CD8-positive, alpha-beta memory T cell (primary cell): ENCODE data around the gene JTB. TPM values are rescaled to one million over a fixed set of nuclear protein-coding genes. Genes with fewer than 3 reads are reported as not detected.

Source experiments
- CTCF ChIA-PET: fragments of 350-600 bp; sonication (Branson Sonifier 250); formaldehyde crosslinking; loops from one replicate; lab custom pipeline; 2021; ENCODE audit warnings: antibody characterized with exemption; lab: Charles Lee
- POLR2A ChIA-PET: fragments of 350-600 bp; sonication (Branson Sonifier 250); formaldehyde crosslinking; loops from one replicate; lab custom pipeline; 2021; ENCODE audit warnings: antibody characterized with exemption; lab: Charles Lee
- DNase-seq, 5 donors: peaks; one replicate each; pipeline versions ENCODE4 v3.0.0 to v3.0.0-alpha.2; 2020 to 2022; ENCODE audit warnings: mixed read lengths in 1 of 5
- H3K27ac ChIP-seq: one replicate; pipeline ENCODE4 v1.7.0; 2013; ENCODE audit warnings: low read depth, mild to moderate bottlenecking, low read length, moderate library complexity
- H3K27me3 ChIP-seq: 2 replicates; pipeline ENCODE4 v1.7.0; 2013; ENCODE audit warnings: low read length, mild to moderate bottlenecking; ENCODE audit not compliant: insufficient read depth, poor library complexity, severe bottlenecking
- H3K36me3 ChIP-seq: 2 replicates; pipeline ENCODE4 v1.7.0; 2013; ENCODE audit warnings: mild to moderate bottlenecking, low read length, moderate library complexity; ENCODE audit not compliant: insufficient read depth
- H3K4me1 ChIP-seq: 2 replicates; pipeline ENCODE4 v1.7.0; 2013; ENCODE audit warnings: mild to moderate bottlenecking, low read length, moderate library complexity; ENCODE audit not compliant: insufficient read depth
- H3K4me3 ChIP-seq: 2 replicates; pipeline ENCODE4 v1.7.0; 2013; ENCODE audit warnings: mild to moderate bottlenecking, low read length
- H3K9me3 ChIP-seq: 2 replicates; pipeline ENCODE4 v1.7.0; 2013; ENCODE audit warnings: mild to moderate bottlenecking, low read length
- H3K27ac Mint-ChIP-seq, 8 donors: one replicate each; pipeline ENCODE4 v1.8.0; 2020 to 2021; ENCODE audit warnings: mixed read lengths in 8 of 8, mild to moderate bottlenecking in 6 of 8, inconsistent platforms in 3 of 8, moderate library complexity in 3 of 8
- H3K27me3 Mint-ChIP-seq, 2 donors: one replicate each; pipeline ENCODE4 v1.8.0; 2020 to 2021; ENCODE audit warnings: mixed read lengths in 2 of 2, mild to moderate bottlenecking in 1 of 2, moderate library complexity in 1 of 2
- H3K36me3 Mint-ChIP-seq, 3 donors: one replicate each; pipeline ENCODE4 v1.8.0; 2020 to 2021; ENCODE audit warnings: mixed read lengths in 3 of 3, inconsistent platforms in 1 of 3, mild to moderate bottlenecking in 1 of 3
- H3K4me1 Mint-ChIP-seq, 3 donors: one replicate each; pipeline ENCODE4 v1.8.0; 2020 to 2021; ENCODE audit warnings: mixed read lengths in 3 of 3, inconsistent platforms in 1 of 3, mild to moderate bottlenecking in 1 of 3
- H3K4me3 Mint-ChIP-seq, 7 donors: one replicate each; pipeline ENCODE4 v1.8.0; 2020 to 2021; ENCODE audit warnings: mixed read lengths in 7 of 7, mild to moderate bottlenecking in 6 of 7, moderate library complexity in 4 of 7, inconsistent platforms in 2 of 7
- H3K9me3 Mint-ChIP-seq, 5 donors: one replicate each; pipeline ENCODE4 v1.8.0; 2020 to 2022; ENCODE audit warnings: mixed read lengths in 5 of 5, mild to moderate bottlenecking in 3 of 5, moderate library complexity in 2 of 5, inconsistent platforms in 1 of 5
- polyA plus RNA-seq: library from polyadenylated mRNA; unstranded; fragments of 300-500 nt; fragmentation: Illumina TruSeq; gene quantifications from one replicate; pipeline ENCODE4 v1.2.3, GENCODE V29; 2021
- total RNA-seq, 2 experiments: library from RNA; stranded (reverse); gene quantifications; one replicate each; pipeline ENCODE4 v1.2.3, GENCODE V29; 2021

JTB gene
- total and polyA plus RNA-seq, 3 experiments from 2014 or later: 232 to 351 (median 239) TPM

DNA sequence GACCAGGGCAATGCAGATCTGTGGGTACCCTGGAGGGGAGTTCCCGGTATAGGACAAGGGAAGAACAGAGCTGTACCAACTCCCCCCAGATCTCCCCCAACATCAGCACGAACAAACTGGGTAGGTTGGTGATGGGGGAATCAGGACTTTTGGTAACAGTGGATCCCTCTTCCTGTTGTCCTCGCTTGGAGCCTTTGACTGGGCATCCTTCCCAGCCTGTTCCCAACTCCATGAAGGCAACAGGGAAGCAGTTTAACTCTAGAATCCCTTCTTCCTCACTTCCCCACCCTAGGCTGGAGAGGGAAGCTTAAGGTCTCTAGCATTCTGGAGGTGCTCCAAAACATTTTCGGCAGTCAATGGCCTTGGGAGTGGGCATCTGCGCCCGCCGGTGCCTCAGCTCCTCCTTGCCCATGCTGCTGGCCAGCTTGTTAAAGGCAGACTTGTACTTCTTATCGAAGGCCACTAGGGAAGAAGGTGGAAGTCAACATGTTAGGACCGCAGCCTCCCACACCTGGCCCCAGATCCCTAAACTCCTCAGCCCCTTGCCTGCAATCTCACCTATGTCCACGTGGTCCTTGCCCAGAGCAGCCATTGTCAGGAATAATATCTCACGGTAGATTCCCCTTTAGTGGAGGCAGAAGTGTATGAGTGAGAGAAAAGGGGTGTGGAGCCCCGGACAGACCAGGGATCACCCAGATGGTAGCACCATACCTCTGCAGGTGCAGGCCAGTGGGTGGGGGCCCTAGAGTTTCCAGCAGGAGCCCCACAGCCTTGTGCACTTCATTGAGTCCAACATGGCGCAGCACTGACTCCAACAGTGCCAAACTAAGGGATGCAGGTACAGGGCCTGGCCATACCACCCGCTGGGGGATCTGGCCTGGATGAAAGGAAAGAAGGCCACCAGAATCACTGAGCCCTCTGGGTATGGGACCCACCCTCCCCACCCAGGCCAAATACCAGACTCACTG is 47.2 kb downstream of the JTB start:
- no peak for DNase-seq
- no peaks in the 10 kb centered on the region for H3K9me3 ChIP-seq
- H3K9me3 Mint-ChIP-seq: no peaks in the 10 kb centered on the region
- no peaks in the 10 kb centered on the region for H3K4me1 ChIP-seq
- H3K27me3 ChIP-seq: no peaks in the 10 kb centered on the region
- ChIA-PET CTCF (interaction anchor here (0.9 to 1.0 kb wide), 2 partner anchors 9 to 56 kb away, joined by 3 to 4 read pairs; partner anchors contain the start of gene RAB13), POLR2A (interaction anchor here (0.7 kb wide), 1 partner anchor 14 kb away, joined by 3 read pairs; no protein-coding TSS in a partner anchor)
- H3K36me3 Mint-ChIP-seq: peaks cover 0 to 57% (median 0%) of the 10 kb centered on the region in 3 donors
- no peak overlapping the region for H3K27ac ChIP-seq
- peaks cover 10 to 18% (median 17%) of the 10 kb centered on the region in 3 donors for H3K4me1 Mint-ChIP-seq
- H3K27ac Mint-ChIP-seq: peak overlapping the region in 2 of 8 donors; percentile 61 to 68
- no peak overlapping the region for H3K4me3 ChIP-seq
- peaks cover 31% of the 10 kb centered on the region for H3K36me3 ChIP-seq
- no peak overlapping the region for H3K4me3 Mint-ChIP-seq
- no peaks in the 10 kb centered on the region for H3K27me3 Mint-ChIP-seq

GRCh38 chr1:153929426-153929825 is 48.0 kb downstream of the JTB start:
- ChIA-PET CTCF (interaction anchor here (0.9 to 1.0 kb wide), 2 partner anchors 8 to 57 kb away, joined by 3 to 4 read pairs; partner anchors contain the start of gene RAB13), POLR2A (interaction anchor here (0.5 to 0.7 kb wide), 3 partner anchors 14 to 61 kb away, joined by 3 to 6 read pairs (median 3); partner anchors contain the start of gene RPS27)
- DNase-seq: no peak
- no peak overlapping the region for H3K27ac ChIP-seq
- Mint-ChIP-seq H3K36me3 (peaks cover 0 to 48% (median 0%) of the 10 kb centered on the region in 3 donors), H3K9me3 (no peaks in the 10 kb centered on the region), H3K4me3 (no peak overlapping the region), H3K27me3 (no peaks in the 10 kb centered on the region), H3K27ac (peak overlapping the region in 3 of 8 donors; percentile 25 to 78 (median 29)), H3K4me1 (peaks cover 10 to 19% (median 18%) of the 10 kb centered on the region in 3 donors)
- no peak overlapping the region for H3K4me3 ChIP-seq
- H3K27me3 ChIP-seq: no peaks in the 10 kb centered on the region
- no peaks in the 10 kb centered on the region for H3K4me1 ChIP-seq
- H3K9me3 ChIP-seq: no peaks in the 10 kb centered on the region
- peaks cover 30% of the 10 kb centered on the region for H3K36me3 ChIP-seq

GRCh38 chr1:153928791-153929341 is 48.6 kb downstream of the JTB start:
- ChIA-PET POLR2A (interaction anchor here (0.5 to 0.6 kb wide), 3 partner anchors 15 to 62 kb away, joined by 3 to 6 read pairs (median 4); partner anchors contain the start of gene RPS27), CTCF (interaction anchor here (0.7 to 1.3 kb wide), 3 partner anchors 16 to 58 kb away, joined by 3 to 4 read pairs (median 3); partner anchors contain the start of gene RAB13)

GRCh38 chr1:153928245-153928644 is 49.2 kb downstream of the JTB start:
- Histone ChIP-seq H3K27ac (no peak overlapping the region), H3K4me1 (peaks cover 9% of the 10 kb centered on the region), H3K4me3 (no peak overlapping the region), H3K36me3 (peaks cover 23% of the 10 kb centered on the region), H3K9me3 (no peaks in the 10 kb centered on the region), H3K27me3 (no peaks in the 10 kb centered on the region)
- ChIA-PET CTCF (interaction anchor here (0.7 to 1.3 kb wide), 3 partner anchors 17 to 59 kb away, joined by 3 to 4 read pairs (median 3); partner anchors contain the start of gene RAB13), POLR2A (interaction anchor here (0.8 kb wide), 1 partner anchor 49 kb away, joined by 3 read pairs; the partner anchor contains the start of gene JTB)
- Mint-ChIP-seq H3K4me3 (peak overlapping the region in 1 of 7 donors; percentile 36), H3K27me3 (no peaks in the 10 kb centered on the region), H3K4me1 (peaks cover 16 to 31% (median 24%) of the 10 kb centered on the region in 3 donors), H3K27ac (peak overlapping the region; percentile 25 to 93 (median 60)), H3K9me3 (no peaks in the 10 kb centered on the region), H3K36me3 (peaks cover 0 to 42% (median 0%) of the 10 kb centered on the region in 3 donors)
- DNase-seq: no peak

More at GRCh38 chr1:153928791-153929341, 48.6 kb downstream of the JTB start:
- H3K27ac Mint-ChIP-seq: peak overlapping the region in 7 of 8 donors; percentile 13 to 87 (median 57)
- H3K36me3 Mint-ChIP-seq: peaks cover 0 to 43% (median 0%) of the 10 kb centered on the region in 3 donors
- peaks cover 5% of the 10 kb centered on the region for H3K4me1 ChIP-seq
- H3K4me3 ChIP-seq: no peak overlapping the region
- H3K27me3 Mint-ChIP-seq: no peaks in the 10 kb centered on the region
- H3K4me3 Mint-ChIP-seq: no peak overlapping the region
- no peaks in the 10 kb centered on the region for H3K27me3 ChIP-seq
- H3K9me3 ChIP-seq: no peaks in the 10 kb centered on the region
- peaks cover 11 to 24% (median 21%) of the 10 kb centered on the region in 3 donors for H3K4me1 Mint-ChIP-seq
- no peak overlapping the region for H3K27ac ChIP-seq
- peaks cover 26% of the 10 kb centered on the region for H3K36me3 ChIP-seq
- no peak for DNase-seq
- no peaks in the 10 kb centered on the region for H3K9me3 Mint-ChIP-seq

GRCh38 chr1:153926405-153926804 is 51.1 kb downstream of the JTB start:
- ChIA-PET POLR2A (no interaction called here), CTCF (no interaction called here)
- Mint-ChIP-seq H3K27ac (peak overlapping the region in 1 of 8 donors; percentile 84), H3K9me3 (peaks cover 0 to 2% (median 0%) of the 10 kb centered on the region in 5 donors), H3K4me1 (peaks cover 24 to 39% (median 29%) of the 10 kb centered on the region in 3 donors), H3K27me3 (peaks cover 0 to 4% of the 10 kb centered on the region in 2 donors), H3K4me3 (no peak overlapping the region), H3K36me3 (peaks cover 0 to 40% (median 0%) of the 10 kb centered on the region in 3 donors)
- Histone ChIP-seq H3K27ac (no peak overlapping the region), H3K4me1 (peaks cover 15% of the 10 kb centered on the region), H3K9me3 (no peaks in the 10 kb centered on the region), H3K27me3 (no peaks in the 10 kb centered on the region), H3K36me3 (peaks cover 13% of the 10 kb centered on the region), H3K4me3 (no peak overlapping the region)
- no peak for DNase-seq

Other genes starting within 250 kb of the JTB start
- 10 to 100 TPM; 58.2 to 61.1 TPM for gene INTS3, start 249.6 kb downstream of the JTB start, total RNA-seq
- gene INTS3, start 249.6 kb downstream of the JTB start, polyA plus RNA-seq: 11.9 TPM
- gene SLC27A3, start 202.3 kb downstream of the JTB start, total RNA-seq: 10 to 100 TPM in 1 of 2 experiments, 1 to 10 TPM in 1; 9.9 to 11.3 TPM
- gene SLC27A3, start 202.3 kb downstream of the JTB start, polyA plus RNA-seq: 29.3 TPM
- 10 to 100 TPM; 64.9 to 71.9 TPM for gene GATAD2B, start 54.7 kb downstream of the JTB start, total RNA-seq
- gene GATAD2B, start 54.7 kb downstream of the JTB start, polyA plus RNA-seq: 5.6 TPM
- gene DENND4B, start 31.0 kb downstream of the JTB start, total RNA-seq: 100 to 1,000 TPM; 100 to 102 TPM
- gene DENND4B, start 31.0 kb downstream of the JTB start, polyA plus RNA-seq: 27.3 TPM
- gene CRTC2, start 19.1 kb downstream of the JTB start, total RNA-seq: 10 to 100 TPM; 53.9 to 63.2 TPM
- gene CRTC2, start 19.1 kb downstream of the JTB start, polyA plus RNA-seq: 38.9 TPM
- gene SLC39A1, start 14.1 kb downstream of the JTB start, total RNA-seq: 10 to 100 TPM; 85.5 to 88.2 TPM
- gene SLC39A1, start 14.1 kb downstream of the JTB start, polyA plus RNA-seq: 39.2 TPM
- gene CREB3L4, start 9.8 kb downstream of the JTB start, total RNA-seq: 10 to 100 TPM in 1 of 2 experiments, 1 to 10 TPM in 1; 10.0 to 10.1 TPM
- gene CREB3L4, start 9.8 kb downstream of the JTB start, polyA plus RNA-seq: 5.3 TPM
- 1 to 10 TPM; 9.0 to 9.5 TPM for gene RAB13, start 8.7 kb upstream of the JTB start, total RNA-seq
- gene RAB13, start 8.7 kb upstream of the JTB start, polyA plus RNA-seq: not detected
- gene RPS27, start 13.1 kb upstream of the JTB start, total RNA-seq: 1,000 to 10,000 TPM; 1,959 to 2,149 TPM
- gene RPS27, start 13.1 kb upstream of the JTB start, polyA plus RNA-seq: 20,406 TPM
- gene NUP210L, start 177.4 kb upstream of the JTB start, total RNA-seq: under 1 TPM in 1 of 2 experiments, not detected in 1; 0.09 TPM
- 0.06 TPM for gene NUP210L, start 177.4 kb upstream of the JTB start, polyA plus RNA-seq
- 100 to 1,000 TPM; 802 to 863 TPM for gene TPM3, start 214.4 kb upstream of the JTB start, total RNA-seq
- 948 TPM for gene TPM3, start 214.4 kb upstream of the JTB start, polyA plus RNA-seq
- not detected for gene CFAP141, start 228.7 kb upstream of the JTB start, total RNA-seq
- not detected for gene CFAP141, start 228.7 kb upstream of the JTB start, polyA plus RNA-seq
- gene UBAP2L, start 243.3 kb upstream of the JTB start, total RNA-seq: 100 to 1,000 TPM; 258 to 277 TPM
- gene UBAP2L, start 243.3 kb upstream of the JTB start, polyA plus RNA-seq: 63.0 TPM